Measurements from ENCODE around the gene CELA2B. TPM values are rescaled to one million over a fixed set of nuclear protein-coding genes. Genes with fewer than 3 reads are reported as not detected.

CELA2B gene
- total and polyA plus RNA-seq, 9 of the 15 experiments (the other 6 are each of a cell fraction or from before 2014, with no cell fraction given) = 0.25 to 2.1 (median 0.38) TPM; not detected in 5

- Histone ChIP-seq H3K9ac (ENCODE audit: insufficient read depth in 1 of 2, low read depth in 2 of 2, low read length in 2 of 2) (no peak overlapping the region), H3K4me2 (ENCODE audit: insufficient read depth, low read length) (no peak overlapping the region), H3K79me2 (ENCODE audit: control insufficient read depth, insufficient read depth, low read length) (no peaks in the 10 kb centered on the region), H3K27ac (ENCODE audit: extremely low read depth, low read depth, low read length) (no peak overlapping the region), H3K9me1 (ENCODE audit: control insufficient read depth, insufficient read depth, low read length) (no peaks in the 10 kb centered on the region), H3K4me3 (no peak overlapping the region), H3K4me1 (replicated peaks in 1 of 2; ENCODE audit: control insufficient read depth in 2 of 2, insufficient read depth in 2 of 2, low read length in 2 of 2) (peaks cover 7 to 19% of the 10 kb centered on the region in 2 experiments; a peak in 4 of 5 replicates), H2AFZ (ENCODE audit: low read depth, low read length) (no peak overlapping the region), H4K20me1 (replicated peaks; ENCODE audit: control insufficient read depth, insufficient read depth, low read length) (no peaks in the 10 kb centered on the region), H3K9me3 (replicated peaks; ENCODE audit: control insufficient read depth, insufficient read depth, low read depth, low read length) (no peaks in the 10 kb centered on the region), H3K36me3 (ENCODE audit: control insufficient read depth, insufficient read depth, low read length) (no peaks in the 10 kb centered on the region), H3K27me3 (ENCODE audit: control insufficient read depth in 2 of 2, insufficient read depth in 2 of 2, low read length in 2 of 2) (no peaks in the 10 kb centered on the region)
- 34% methylated on average over 6 of the region's 6 CpGs for WGBS (ENCODE audit: insufficient coverage, low coverage, missing lambda C conversion rate)
- DNase-seq (ENCODE audit: extremely low read depth in 1 of 4, low spot score in 3 of 4) (no peak), ATAC-seq (no peak), FAIRE-seq (no peak)
- in situ Hi-C loops (cut with MboI) = no loop called here
- intact Hi-C loops (cut with micrococcal nuclease) = no loop called here
- ChIA-PET CTCF (ENCODE audit: low intra/inter-chr PET ratio) (interaction anchor here (0.6 kb wide), 1 partner anchor 56 kb away, joined by 3 read pairs; no protein-coding TSS in a partner anchor), POLR2A (interaction anchor here (0.6 to 1.2 kb wide), 4 partner anchors 14 to 224 kb away, joined by 3 to 6 read pairs (median 4); partner anchors contain the start of gene CELA2A)
- BruUV-seq (replicated peaks) = no TSS peak
- TF ChIP-seq SRSF3 (IDR thresholded peaks at IDR 0.05; ENCODE audit: insufficient read depth, low read length) = no peak
- TF ChIP-seq, protein P1, sequence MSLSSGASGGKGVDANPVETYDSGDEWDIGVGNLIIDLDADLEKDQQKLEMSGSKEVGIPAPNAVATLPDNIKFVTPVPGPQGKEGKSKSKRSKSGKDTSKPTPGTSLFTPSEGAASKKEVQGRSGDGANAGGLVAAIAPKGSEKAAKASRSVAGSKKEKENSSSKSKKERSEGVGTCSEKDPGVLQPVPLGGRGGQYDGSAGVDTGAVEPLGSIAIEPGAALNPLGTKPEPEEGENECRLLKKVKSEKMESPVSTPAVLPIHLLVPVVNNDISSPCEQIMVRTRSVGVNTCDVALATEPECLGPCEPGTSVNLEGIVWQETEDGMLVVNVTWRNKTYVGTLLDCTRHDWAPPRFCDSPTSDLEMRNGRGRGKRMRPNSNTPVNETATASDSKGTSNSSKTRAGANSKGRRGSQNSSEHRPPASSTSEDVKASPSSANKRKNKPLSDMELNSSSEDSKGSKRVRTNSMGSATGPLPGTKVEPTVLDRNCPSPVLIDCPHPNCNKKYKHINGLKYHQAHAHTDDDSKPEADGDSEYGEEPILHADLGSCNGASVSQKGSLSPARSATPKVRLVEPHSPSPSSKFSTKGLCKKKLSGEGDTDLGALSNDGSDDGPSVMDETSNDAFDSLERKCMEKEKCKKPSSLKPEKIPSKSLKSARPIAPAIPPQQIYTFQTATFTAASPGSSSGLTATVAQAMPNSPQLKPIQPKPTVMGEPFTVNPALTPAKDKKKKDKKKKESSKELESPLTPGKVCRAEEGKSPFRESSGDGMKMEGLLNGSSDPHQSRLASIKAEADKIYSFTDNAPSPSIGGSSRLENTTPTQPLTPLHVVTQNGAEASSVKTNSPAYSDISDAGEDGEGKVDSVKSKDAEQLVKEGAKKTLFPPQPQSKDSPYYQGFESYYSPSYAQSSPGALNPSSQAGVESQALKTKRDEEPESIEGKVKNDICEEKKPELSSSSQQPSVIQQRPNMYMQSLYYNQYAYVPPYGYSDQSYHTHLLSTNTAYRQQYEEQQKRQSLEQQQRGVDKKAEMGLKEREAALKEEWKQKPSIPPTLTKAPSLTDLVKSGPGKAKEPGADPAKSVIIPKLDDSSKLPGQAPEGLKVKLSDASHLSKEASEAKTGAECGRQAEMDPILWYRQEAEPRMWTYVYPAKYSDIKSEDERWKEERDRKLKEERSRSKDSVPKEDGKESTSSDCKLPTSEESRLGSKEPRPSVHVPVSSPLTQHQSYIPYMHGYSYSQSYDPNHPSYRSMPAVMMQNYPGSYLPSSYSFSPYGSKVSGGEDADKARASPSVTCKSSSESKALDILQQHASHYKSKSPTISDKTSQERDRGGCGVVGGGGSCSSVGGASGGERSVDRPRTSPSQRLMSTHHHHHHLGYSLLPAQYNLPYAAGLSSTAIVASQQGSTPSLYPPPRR (CRISPR knock-in tag; IDR thresholded peaks at IDR 0.05; ENCODE audit: borderline replicate concordance) = no peak
- TF ChIP-seq, protein P2, sequence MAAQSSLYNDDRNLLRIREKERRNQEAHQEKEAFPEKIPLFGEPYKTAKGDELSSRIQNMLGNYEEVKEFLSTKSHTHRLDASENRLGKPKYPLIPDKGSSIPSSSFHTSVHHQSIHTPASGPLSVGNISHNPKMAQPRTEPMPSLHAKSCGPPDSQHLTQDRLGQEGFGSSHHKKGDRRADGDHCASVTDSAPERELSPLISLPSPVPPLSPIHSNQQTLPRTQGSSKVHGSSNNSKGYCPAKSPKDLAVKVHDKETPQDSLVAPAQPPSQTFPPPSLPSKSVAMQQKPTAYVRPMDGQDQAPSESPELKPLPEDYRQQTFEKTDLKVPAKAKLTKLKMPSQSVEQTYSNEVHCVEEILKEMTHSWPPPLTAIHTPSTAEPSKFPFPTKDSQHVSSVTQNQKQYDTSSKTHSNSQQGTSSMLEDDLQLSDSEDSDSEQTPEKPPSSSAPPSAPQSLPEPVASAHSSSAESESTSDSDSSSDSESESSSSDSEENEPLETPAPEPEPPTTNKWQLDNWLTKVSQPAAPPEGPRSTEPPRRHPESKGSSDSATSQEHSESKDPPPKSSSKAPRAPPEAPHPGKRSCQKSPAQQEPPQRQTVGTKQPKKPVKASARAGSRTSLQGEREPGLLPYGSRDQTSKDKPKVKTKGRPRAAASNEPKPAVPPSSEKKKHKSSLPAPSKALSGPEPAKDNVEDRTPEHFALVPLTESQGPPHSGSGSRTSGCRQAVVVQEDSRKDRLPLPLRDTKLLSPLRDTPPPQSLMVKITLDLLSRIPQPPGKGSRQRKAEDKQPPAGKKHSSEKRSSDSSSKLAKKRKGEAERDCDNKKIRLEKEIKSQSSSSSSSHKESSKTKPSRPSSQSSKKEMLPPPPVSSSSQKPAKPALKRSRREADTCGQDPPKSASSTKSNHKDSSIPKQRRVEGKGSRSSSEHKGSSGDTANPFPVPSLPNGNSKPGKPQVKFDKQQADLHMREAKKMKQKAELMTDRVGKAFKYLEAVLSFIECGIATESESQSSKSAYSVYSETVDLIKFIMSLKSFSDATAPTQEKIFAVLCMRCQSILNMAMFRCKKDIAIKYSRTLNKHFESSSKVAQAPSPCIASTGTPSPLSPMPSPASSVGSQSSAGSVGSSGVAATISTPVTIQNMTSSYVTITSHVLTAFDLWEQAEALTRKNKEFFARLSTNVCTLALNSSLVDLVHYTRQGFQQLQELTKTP (IDR thresholded peaks at IDR 0.05; ENCODE audit: low read depth in 1 of 2, partially characterized antibody in 2 of 2) = no peak
- TF ChIP-seq PTTG1 (tag; IDR thresholded peaks at IDR 0.05; ENCODE audit: low read depth) = no peak
- TF ChIP-seq ZZZ3 (IDR thresholded peaks at IDR 0.05) = no peak
- no peak for TF ChIP-seq HDAC2 (IDR thresholded peaks at IDR 0.05)
- no peak for TF ChIP-seq NFYB (IDR thresholded peaks at IDR 0.05; ENCODE audit: extremely low read depth, insufficient read length)
- TF ChIP-seq, protein P3, sequence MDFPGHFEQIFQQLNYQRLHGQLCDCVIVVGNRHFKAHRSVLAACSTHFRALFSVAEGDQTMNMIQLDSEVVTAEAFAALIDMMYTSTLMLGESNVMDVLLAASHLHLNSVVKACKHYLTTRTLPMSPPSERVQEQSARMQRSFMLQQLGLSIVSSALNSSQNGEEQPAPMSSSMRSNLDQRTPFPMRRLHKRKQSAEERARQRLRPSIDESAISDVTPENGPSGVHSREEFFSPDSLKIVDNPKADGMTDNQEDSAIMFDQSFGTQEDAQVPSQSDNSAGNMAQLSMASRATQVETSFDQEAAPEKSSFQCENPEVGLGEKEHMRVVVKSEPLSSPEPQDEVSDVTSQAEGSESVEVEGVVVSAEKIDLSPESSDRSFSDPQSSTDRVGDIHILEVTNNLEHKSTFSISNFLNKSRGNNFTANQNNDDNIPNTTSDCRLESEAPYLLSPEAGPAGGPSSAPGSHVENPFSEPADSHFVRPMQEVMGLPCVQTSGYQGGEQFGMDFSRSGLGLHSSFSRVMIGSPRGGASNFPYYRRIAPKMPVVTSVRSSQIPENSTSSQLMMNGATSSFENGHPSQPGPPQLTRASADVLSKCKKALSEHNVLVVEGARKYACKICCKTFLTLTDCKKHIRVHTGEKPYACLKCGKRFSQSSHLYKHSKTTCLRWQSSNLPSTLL (IDR thresholded peaks at IDR 0.05) = no peak
Observed at GRCh38 chr1:15441247-15441646, 34.7 kb upstream of the CELA2B start.
